ENCODE measurements around the gene FETUB. TPM values are rescaled to one million over a fixed set of nuclear protein-coding genes. Genes with fewer than 3 reads are reported as not detected.
"Not testable (repeated sequence)": the region's sequence is repeated elsewhere in the genome, so short reads cannot be mapped to it uniquely, and the experiment has no call there.

Gene FETUB
- total RNA-seq, 1 donor from 2014 or later = not detected

DNA sequence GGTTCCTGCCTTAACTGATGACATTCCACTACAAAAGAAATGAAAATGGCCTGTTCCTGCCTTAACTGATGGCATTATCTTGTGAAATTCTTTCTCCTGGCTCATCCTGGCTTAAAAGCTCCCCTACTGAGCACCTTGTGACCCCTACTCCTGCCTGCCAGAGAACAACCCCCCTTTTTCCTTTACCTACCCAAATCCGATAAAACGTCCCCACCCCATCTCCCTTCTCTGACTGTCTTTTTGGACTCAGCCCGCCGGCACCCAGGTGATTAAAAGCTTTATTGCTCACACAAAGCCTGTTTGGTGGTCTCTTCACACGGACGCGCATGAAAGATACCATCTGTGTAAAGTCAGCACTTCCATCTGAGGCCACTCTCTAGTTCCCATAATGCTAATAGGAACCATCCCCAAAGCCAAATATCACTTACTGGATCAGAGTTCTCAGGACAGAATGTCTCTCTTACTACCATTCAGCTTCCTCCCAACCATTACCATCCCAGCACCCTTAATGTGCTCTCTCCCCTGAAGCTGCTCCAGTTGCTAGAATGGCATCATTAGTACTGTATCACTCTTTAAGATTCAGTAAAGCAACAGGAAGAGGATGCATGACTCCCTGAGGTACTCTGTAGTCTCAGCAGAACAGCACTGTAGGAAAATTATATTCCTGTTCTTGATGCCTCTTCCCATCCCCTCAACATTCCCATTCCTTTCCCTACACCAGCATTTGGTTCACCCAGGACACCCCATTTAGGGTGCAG is 23.3 kb downstream of the FETUB start:
- intact Hi-C loops (cut with DNase I) = no loop called here
- DNase-seq = no peak
- ATAC-seq (ENCODE audit: poor library complexity) = no peak

DNA sequence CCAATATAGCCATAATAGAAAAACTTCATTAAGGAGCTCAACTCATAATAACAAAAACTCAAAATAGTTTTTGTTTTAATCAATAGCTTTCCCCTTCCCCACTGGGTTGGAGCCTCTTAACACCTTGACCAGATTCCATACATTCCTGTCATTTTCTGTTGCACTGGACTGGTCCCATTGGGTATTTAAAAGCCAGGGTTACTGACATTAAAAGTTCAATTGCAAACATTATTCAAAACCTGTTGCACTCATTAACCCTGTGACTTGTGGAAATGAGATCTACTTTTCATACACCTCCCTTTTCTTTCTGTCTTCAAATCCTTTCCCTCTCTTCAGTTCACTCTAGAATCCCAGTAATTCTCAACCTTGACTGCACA is 23.9 kb downstream of the FETUB start:
- DNase-seq (no peak), ATAC-seq (ENCODE audit: poor library complexity) (no peak)
- intact Hi-C loops (cut with DNase I) = no loop called here

DNA sequence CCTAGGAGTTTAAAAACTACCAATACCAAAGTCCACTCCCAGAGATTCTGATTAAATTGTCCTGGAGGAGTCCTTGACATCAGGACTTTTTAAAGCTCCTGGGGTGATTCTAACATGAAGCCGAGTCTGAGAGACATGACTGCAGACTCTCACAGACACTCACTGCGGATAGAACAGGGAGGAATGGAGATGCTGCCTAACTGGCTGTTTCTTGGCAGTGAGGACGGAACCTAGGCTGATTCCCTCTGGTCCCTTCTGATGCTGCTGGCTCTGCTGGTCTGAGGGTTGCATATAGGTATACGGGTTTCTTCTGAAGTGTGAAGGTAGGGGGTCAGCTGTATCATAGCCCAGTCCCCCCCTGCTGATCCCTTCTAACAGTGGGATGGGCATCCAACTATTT is 24.3 kb downstream of the FETUB start:
- intact Hi-C loops (cut with DNase I) = no loop called here
- no peak for DNase-seq
- ATAC-seq (ENCODE audit: poor library complexity) = no peak

- no peak for DNase-seq
- ATAC-seq (ENCODE audit: poor library complexity) = no peak
- intact Hi-C loops (cut with DNase I) = no loop called here
These were observed 25.5 kb downstream of the FETUB start, which contains the start of gene HRG for GRCh38 chr3:186665625-186666188. Gene HRG, plus strand, starts transcription at chr3:186666014. Its CDS starts 18 bp downstream, at chr3:186666032.

GRCh38 chr3:186668426-186668825 is 28.2 kb downstream of the FETUB start:
- ATAC-seq (ENCODE audit: poor library complexity) (no peak), DNase-seq (no peak)
- intact Hi-C loops (cut with DNase I) = no loop called here

DNA sequence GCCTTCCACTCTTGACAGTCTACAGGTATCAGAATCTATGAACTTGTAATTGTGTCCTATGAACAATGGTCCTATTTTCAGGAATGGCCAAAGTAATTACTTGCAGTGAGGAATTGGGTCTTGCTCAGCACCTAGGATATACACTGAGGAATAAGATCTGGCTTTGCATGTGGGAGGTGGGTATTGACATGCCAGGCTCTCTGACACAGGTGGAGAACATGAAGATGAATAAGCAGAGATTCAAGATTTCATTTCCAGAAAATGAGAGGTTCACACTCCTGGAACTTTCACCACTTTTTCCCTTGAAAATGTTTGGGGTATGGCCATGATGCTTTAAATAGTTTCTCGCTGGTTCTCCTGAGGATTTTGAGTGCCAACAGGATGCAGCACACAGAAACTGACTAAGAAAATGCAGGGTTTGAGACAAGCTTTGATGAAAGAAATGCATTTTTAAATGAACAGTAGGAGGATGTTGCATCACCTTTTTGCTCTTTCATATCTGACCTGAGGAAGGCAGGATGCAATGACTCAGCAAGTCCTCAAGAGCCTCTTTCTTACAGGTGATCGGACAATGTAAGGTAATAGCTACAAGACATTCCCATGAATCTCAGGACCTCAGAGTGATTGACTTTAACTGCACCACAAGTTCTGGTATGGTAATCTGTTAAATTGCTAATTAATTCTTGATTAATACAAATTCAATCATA is 29.3 kb downstream of the FETUB start:
- ATAC-seq (ENCODE audit: poor library complexity) = no peak

DNA sequence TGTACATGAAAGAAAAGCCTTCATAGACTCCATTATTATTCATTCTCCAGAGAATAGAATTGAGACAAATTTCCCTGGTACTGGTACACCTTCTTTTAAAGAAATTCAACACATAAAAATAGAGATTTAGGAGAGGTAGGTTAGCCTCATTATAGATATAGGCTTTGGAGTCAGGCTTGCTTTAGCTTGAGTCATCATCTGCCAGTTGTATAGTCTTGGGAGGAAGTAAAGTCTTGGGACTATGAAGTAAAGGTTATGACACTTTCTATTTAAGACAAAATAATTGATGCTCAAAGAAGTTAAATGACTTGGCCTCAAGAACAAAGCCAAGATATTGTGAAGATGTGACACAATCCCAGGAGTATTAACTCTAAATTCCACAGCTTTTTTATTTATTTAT is 30.0 kb downstream of the FETUB start:
- intact Hi-C loops (cut with DNase I) = no loop called here
- ATAC-seq (ENCODE audit: poor library complexity) = no peak
- no peak for DNase-seq

More for the DNA sequence above, 29.3 kb downstream of the FETUB start:
- no peak for DNase-seq
- intact Hi-C loops (cut with DNase I) = no loop called here

DNA sequence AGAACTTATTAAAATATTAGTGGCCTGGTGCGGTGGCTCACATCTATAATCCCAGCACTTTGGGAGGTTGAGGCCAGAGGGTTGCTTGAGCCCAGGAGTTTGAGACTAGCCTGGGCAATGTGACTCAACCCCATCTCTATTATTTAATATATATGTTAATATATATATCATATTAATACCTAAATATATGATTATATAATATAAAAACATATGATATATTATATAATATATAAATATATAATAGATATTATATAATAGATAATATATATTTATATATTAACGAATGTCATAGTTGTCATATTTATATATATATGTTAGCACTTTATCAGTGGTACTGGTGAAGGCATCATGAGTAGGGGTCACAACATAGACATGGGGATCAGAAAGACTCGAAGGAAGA is 30.9 kb downstream of the FETUB start:
- intact Hi-C loops (cut with DNase I) = no loop called here
- no peak for ATAC-seq (ENCODE audit: poor library complexity)
- no peak for DNase-seq

GRCh38 chr3:186678604-186679003 is 38.4 kb downstream of the FETUB start:
- intact Hi-C loops (cut with DNase I) = no loop called here
- DNase-seq = no peak
- ATAC-seq (ENCODE audit: poor library complexity) = no peak

DNA sequence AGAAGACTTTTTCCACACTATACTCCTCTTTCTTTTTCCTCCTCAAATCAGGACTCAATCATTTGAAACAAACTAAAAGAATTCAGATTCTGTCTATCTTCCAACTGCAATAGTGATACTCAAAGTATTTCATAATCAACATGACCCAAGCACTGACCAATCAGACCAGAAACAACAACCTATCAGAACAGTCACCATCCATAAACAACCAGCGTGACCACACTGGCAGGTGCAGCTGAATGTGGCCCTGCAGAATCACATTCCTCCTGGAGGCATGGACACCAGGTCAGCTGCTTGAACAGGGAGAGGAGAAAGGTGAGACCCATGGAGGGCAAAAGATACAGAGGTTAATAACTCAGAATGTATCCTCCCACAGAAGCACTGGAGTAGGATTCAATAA is 39.0 kb downstream of the FETUB start:
- ATAC-seq (ENCODE audit: poor library complexity) (no peak), DNase-seq (no peak)
- intact Hi-C loops (cut with DNase I) = no loop called here

DNA sequence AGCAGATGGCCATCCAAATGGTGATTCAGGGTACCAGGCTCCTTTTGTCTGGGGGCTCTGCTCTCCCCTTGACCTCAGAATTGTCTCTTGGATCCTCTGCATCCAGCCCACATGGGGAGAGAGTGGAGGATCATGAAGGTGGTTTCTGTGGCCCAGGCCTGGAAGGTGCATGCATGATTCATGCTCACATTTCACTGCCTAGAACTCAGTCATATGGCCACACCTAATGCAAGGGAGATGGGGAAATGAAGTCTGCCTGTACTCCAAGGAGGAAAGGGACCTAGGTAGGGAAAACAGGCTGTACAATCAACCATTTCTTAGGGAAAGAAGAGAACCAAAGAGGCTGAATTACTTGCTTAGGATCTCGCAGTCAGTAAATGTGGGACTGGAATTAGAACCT is 40.7 kb downstream of the FETUB start:
- ATAC-seq (ENCODE audit: poor library complexity) = no peak
- intact Hi-C loops (cut with DNase I) = no loop called here
- DNase-seq = no peak

- intact Hi-C loops (cut with DNase I) = no loop called here
- ATAC-seq (ENCODE audit: poor library complexity) (no peak), DNase-seq (no peak)
These were observed 42.6 kb downstream of the FETUB start for GRCh38 chr3:186682812-186683211.

DNA sequence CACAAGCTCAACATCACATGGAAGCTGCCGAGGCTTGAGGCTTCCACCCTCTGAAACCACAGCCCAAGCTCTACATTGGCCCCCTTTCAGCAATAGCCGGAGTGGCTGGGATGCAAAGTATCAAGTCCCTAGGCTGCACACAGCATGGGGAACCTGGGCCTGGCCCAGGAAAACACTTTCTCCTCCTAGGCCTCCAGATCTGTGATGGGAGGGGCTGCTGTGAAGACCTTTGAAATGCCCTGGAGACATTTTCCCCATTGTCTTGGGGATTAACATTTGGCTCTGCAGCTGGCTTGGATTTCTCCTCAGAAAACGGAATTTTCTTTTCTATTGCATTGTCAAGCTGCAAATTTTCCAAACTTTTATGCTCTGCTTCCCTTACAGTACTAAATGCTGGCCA is 43.8 kb downstream of the FETUB start:
- DNase-seq (no peak), ATAC-seq (ENCODE audit: poor library complexity) (no peak)
- intact Hi-C loops (cut with DNase I) = no loop called here

DNA sequence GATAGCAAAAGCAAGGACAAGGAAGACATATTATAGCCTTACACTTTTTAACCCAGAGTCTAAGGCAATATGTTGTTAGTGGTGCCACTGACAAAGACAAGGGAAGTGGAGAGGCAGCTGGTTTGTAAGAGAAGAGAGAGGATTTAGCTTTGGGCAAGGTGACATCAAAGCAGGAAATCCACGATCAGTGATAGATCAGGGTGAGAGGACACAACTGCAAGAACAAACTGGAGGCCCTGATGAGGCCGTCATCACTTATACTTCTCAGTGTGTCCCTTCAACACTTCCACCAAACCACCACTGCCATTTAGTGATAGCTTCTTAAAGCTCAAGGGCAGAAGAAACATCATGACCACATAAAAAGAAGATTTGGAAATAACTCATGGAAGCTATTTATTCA is 46.3 kb downstream of the FETUB start:
- DNase-seq; intact Hi-C loops (cut with DNase I); ATAC-seq (ENCODE audit: poor library complexity): not testable (repeated sequence)

GRCh38 chr3:186687120-186687651 is 47.0 kb downstream of the FETUB start:
- intact Hi-C loops (cut with DNase I) = no loop called here
- DNase-seq (no peak), ATAC-seq (ENCODE audit: poor library complexity) (no peak)

GRCh38 chr3:186690304-186690703 is 50.1 kb downstream of the FETUB start:
- ATAC-seq (ENCODE audit: poor library complexity); DNase-seq; intact Hi-C loops (cut with DNase I): not testable (repeated sequence)

DNA sequence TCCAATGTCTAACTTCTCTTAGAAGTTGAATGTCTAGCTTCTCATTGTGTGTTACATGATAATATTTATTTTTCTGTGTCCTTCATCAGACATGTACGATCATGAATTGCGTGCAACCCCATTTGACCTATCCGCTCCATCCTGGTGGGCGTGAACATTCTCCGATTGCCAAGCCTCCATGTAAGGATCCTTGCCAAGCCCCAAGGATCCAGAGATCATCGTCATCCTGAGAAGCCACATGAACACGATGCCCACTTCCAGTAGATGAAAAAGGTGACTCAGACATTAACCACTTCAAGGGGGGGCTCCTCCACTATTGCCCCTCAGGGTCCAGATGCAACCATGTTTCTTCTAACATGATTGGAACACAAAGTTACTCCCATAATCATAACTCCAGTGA is 51.5 kb downstream of the FETUB start:
- DNase-seq (no peak), ATAC-seq (ENCODE audit: poor library complexity) (no peak)
- intact Hi-C loops (cut with DNase I) = no loop called here

- intact Hi-C loops (cut with DNase I) = no loop called here
- DNase-seq (no peak), ATAC-seq (ENCODE audit: poor library complexity) (no peak)
These were observed 53.6 kb downstream of the FETUB start for GRCh38 chr3:186693843-186694242.

DNA sequence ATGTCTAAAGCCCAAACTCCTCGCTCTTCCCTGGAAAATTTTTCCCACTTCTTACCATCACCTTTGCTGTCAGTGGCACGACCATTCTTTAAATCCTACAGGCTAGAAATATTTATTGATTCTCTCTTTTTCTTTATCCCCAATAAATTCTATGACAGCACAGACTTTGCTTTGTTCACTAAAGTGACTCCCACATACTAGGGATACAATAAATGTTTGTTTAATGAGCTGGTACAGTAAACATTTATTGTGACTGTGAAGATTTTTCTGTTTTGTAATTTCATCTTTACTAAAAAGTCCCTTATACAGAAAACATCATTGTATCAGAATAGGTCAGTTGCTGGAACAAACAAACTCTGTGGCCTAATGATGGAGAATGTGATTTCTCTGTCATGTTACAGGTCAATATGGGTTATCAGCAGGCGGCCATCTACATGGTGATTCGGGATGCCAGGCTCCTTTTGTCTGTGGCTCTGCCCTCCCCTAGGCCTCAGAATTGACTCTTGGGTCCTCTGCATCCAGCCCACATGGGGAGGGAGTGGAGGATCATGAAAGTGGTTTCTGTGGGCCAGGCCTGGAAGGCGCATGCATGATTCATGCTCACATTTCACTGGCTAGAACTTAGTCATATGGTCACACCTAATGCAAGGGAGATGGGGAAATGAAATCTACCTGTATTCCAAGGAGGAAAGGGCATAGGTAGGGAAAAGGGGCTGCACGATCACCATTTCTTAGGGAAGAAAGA is 54.3 kb downstream of the FETUB start:
- intact Hi-C loops (cut with DNase I) = no loop called here
- DNase-seq = no peak
- no peak for ATAC-seq (ENCODE audit: poor library complexity)
